Panc1 (cell line): Measurements from ENCODE around the gene ZNF771. TPM values are rescaled to one million over a fixed set of nuclear protein-coding genes. Genes with fewer than 3 reads are reported as not detected.

ENCODE experiments used
- ATAC-seq: fragments of 200-7000 bp; cut with Tn5 transposase; 2 replicates; pipeline ENCODE4 v1.9.1; 2020; ENCODE audit warnings: mild to moderate bottlenecking, moderate library complexity
- BruUV-seq: library from RNA; stranded (reverse); fragments of 400-500 nt; replicated peaks from 2 replicates; lab custom pipeline; 2021; lab: Mats Ljungman, UMichigan
- CTCF ChIA-PET: fragments of 300-600 bp; sonication (Branson Sonifier 250); formaldehyde crosslinking; loops from one replicate; lab custom pipeline; 2022; ENCODE audit warnings: antibody characterized with exemption; lab: Charles Lee
- POLR2A ChIA-PET: fragments of 300-600 bp; sonication (Branson Sonifier 250); formaldehyde crosslinking; loops from one replicate; lab custom pipeline; 2022; ENCODE audit warnings: antibody characterized with exemption; lab: Charles Lee
- DNase-seq: peaks from one replicate; pipeline ENCODE4 v3.0.0-alpha.2; 2010; ENCODE audit warnings: low read depth, low spot score
- H3K27ac ChIP-seq: 2 replicates; pipeline ENCODE4 v1.5.1; 2011; ENCODE audit warnings: mild to moderate bottlenecking, low read length, inconsistent platforms
- H3K27me3 ChIP-seq: fragments of 200-500 bp; sonication (Bioruptor generic); 2 replicates; pipeline ENCODE4 v1.6.0; 2014; ENCODE audit warnings: low read length, inconsistent platforms; ENCODE audit not compliant: control insufficient read depth, insufficient read depth
- H3K36me3 ChIP-seq: fragments of 200-500 bp; sonication (Bioruptor generic); 2 replicates; pipeline ENCODE4 v1.5.1; 2014; ENCODE audit warnings: inconsistent platforms, mild to moderate bottlenecking, low read length, moderate library complexity; ENCODE audit not compliant: control insufficient read depth, insufficient read depth
- H3K4me1 ChIP-seq: 2 replicates; pipeline ENCODE4 v1.5.1; 2011; ENCODE audit warnings: inconsistent platforms, mild to moderate bottlenecking, low read length, moderate library complexity; ENCODE audit not compliant: control insufficient read depth, insufficient read depth
- H3K4me3 ChIP-seq, 2 experiments: 2 replicates each; pipeline ENCODE4 v1.5.1; 2011 to 2012; ENCODE audit warnings: low read depth in 2 of 2, low read length in 2 of 2, mild to moderate bottlenecking in 2 of 2, inconsistent platforms in 1 of 2, moderate library complexity in 1 of 2
- H3K9me3 ChIP-seq: fragments of 200-500 bp; sonication (Bioruptor generic); 2 replicates; pipeline ENCODE4 v1.5.1; 2014; ENCODE audit warnings: low read depth, mild to moderate bottlenecking, inconsistent platforms, low read length, moderate library complexity; ENCODE audit not compliant: control insufficient read depth, insufficient read depth
- POLR2AphosphoS5 ChIP-seq: IDR thresholded peaks from 2 replicates; pipeline ENCODE4 v1.6.1; 2012; ENCODE audit warnings: mild to moderate bottlenecking, low read depth, low read length, moderate library complexity
- SIN3A ChIP-seq: IDR thresholded peaks from 2 replicates; pipeline ENCODE4 v1.6.1; 2012; ENCODE audit warnings: low read depth, mild to moderate bottlenecking, low read length, moderate library complexity, borderline replicate concordance; ENCODE audit not compliant: insufficient read depth
- TCF7L2 ChIP-seq: IDR thresholded peaks from 2 replicates; pipeline ENCODE4 v1.6.1; 2011; ENCODE audit warnings: mild to moderate bottlenecking, low read depth, low read length, inconsistent platforms
- in situ Hi-C: cut with HindIII; loops from 2 replicates; pipeline ENCODE4 v1.10.0; 2016; ENCODE audit warnings: low sequenced_read_pairs, low pct_unique_long_range_greater_than_20kb
- intact Hi-C: fragments of 100-400 bp; cut with micrococcal nuclease; formaldehyde crosslinking; loops from one replicate; pipeline ENCODE4 v1.10.0; 2022; ENCODE audit not compliant: unreplicated experiment
- total RNA-seq: library from RNA; stranded (reverse); gene quantifications from one replicate; pipeline ENCODE4 v1.2.1, GENCODE V29; 2021; ENCODE audit not compliant: unreplicated experiment
- TF ChIP-seq, protein P1 (sequence below): fragments of 450-650 bp; IDR thresholded peaks from 2 replicates; pipeline ENCODE4 v1.5.1; 2017; ENCODE audit warnings: mild to moderate bottlenecking
- TF ChIP-seq, protein P2 (sequence below), 2 experiments: IDR thresholded peaks; 2 replicates each; pipeline ENCODE4 v1.6.1; 2011 to 2012; ENCODE audit warnings: low read depth in 2 of 2, control low read depth in 1 of 2, low read length in 1 of 2, mild to moderate bottlenecking in 1 of 2, moderate library complexity in 1 of 2; ENCODE audit not compliant: insufficient read depth in 1 of 2

Gene ZNF771
- total RNA-seq, 1 experiment from 2014 or later: 14.4 TPM

DNA sequence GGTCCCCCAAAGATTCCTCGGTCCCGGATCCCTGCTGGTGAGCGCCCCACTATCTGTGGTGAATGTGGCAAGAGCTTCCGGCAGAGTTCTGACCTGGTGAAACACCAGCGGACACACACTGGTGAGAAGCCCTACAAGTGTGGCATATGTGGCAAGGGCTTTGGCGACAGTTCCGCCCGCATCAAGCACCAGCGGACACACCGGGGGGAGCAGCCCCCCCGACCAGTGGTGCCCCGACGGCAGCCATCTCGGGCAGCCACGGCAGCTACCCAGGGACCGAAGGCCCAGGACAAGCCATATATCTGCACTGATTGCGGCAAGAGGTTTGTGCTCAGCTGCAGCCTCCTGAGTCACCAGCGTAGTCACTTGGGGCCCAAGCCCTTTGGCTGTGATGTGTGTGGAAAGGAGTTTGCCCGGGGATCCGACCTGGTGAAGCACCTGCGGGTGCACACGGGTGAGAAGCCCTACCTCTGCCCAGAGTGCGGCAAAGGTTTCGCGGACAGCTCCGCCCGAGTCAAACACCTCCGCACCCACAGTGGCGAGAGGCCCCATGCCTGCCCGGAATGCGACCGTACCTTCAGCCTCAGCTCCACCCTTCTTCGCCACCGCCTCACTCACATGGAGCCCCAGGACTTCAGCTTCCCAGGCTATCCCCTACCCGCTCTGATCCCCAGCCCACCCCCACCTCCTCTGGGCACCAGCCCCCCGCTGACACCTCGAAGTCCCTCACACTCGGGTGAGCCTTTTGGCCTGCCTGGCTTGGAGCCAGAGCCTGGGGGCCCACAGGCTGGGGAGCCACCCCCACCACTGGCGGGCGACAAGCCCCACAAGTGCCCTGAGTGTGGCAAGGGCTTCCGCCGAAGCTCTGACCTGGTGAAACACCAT, 9.4 kb upstream of the ZNF771 start:
- no peak overlapping the region for H3K4me3 ChIP-seq
- POLR2A ChIA-PET: interaction anchor here (0.5 kb wide), 1 partner anchor 20 kb away, joined by 5 read pairs; no protein-coding TSS in a partner anchor
- peaks cover 19% of the 10 kb centered on the region for H3K4me1 ChIP-seq
- H3K27ac ChIP-seq: no peak overlapping the region
- H3K36me3 ChIP-seq: no peaks in the 10 kb centered on the region
- ATAC-seq: no peak
- BruUV-seq: no TSS peak
- in situ Hi-C loops: no loop called here
- no peaks in the 10 kb centered on the region for H3K27me3 ChIP-seq
- no peaks in the 10 kb centered on the region for H3K9me3 ChIP-seq
- no peak for DNase-seq
- TF ChIP-seq POLR2AphosphoS5 (no peak), SIN3A (no peak), TCF7L2 (no peak)
- TF ChIP-seq, protein P1, sequence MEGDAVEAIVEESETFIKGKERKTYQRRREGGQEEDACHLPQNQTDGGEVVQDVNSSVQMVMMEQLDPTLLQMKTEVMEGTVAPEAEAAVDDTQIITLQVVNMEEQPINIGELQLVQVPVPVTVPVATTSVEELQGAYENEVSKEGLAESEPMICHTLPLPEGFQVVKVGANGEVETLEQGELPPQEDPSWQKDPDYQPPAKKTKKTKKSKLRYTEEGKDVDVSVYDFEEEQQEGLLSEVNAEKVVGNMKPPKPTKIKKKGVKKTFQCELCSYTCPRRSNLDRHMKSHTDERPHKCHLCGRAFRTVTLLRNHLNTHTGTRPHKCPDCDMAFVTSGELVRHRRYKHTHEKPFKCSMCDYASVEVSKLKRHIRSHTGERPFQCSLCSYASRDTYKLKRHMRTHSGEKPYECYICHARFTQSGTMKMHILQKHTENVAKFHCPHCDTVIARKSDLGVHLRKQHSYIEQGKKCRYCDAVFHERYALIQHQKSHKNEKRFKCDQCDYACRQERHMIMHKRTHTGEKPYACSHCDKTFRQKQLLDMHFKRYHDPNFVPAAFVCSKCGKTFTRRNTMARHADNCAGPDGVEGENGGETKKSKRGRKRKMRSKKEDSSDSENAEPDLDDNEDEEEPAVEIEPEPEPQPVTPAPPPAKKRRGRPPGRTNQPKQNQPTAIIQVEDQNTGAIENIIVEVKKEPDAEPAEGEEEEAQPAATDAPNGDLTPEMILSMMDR: no peak
- TF ChIP-seq, protein P2, sequence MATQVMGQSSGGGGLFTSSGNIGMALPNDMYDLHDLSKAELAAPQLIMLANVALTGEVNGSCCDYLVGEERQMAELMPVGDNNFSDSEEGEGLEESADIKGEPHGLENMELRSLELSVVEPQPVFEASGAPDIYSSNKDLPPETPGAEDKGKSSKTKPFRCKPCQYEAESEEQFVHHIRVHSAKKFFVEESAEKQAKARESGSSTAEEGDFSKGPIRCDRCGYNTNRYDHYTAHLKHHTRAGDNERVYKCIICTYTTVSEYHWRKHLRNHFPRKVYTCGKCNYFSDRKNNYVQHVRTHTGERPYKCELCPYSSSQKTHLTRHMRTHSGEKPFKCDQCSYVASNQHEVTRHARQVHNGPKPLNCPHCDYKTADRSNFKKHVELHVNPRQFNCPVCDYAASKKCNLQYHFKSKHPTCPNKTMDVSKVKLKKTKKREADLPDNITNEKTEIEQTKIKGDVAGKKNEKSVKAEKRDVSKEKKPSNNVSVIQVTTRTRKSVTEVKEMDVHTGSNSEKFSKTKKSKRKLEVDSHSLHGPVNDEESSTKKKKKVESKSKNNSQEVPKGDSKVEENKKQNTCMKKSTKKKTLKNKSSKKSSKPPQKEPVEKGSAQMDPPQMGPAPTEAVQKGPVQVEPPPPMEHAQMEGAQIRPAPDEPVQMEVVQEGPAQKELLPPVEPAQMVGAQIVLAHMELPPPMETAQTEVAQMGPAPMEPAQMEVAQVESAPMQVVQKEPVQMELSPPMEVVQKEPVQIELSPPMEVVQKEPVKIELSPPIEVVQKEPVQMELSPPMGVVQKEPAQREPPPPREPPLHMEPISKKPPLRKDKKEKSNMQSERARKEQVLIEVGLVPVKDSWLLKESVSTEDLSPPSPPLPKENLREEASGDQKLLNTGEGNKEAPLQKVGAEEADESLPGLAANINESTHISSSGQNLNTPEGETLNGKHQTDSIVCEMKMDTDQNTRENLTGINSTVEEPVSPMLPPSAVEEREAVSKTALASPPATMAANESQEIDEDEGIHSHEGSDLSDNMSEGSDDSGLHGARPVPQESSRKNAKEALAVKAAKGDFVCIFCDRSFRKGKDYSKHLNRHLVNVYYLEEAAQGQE (IDR thresholded peaks at IDR 0.05; ENCODE audit: insufficient read depth in 1 of 2, low read depth in 2 of 2, low read length in 1 of 2): no peak
- CTCF ChIA-PET: no interaction called here
- intact Hi-C loops: no loop called here

DNA sequence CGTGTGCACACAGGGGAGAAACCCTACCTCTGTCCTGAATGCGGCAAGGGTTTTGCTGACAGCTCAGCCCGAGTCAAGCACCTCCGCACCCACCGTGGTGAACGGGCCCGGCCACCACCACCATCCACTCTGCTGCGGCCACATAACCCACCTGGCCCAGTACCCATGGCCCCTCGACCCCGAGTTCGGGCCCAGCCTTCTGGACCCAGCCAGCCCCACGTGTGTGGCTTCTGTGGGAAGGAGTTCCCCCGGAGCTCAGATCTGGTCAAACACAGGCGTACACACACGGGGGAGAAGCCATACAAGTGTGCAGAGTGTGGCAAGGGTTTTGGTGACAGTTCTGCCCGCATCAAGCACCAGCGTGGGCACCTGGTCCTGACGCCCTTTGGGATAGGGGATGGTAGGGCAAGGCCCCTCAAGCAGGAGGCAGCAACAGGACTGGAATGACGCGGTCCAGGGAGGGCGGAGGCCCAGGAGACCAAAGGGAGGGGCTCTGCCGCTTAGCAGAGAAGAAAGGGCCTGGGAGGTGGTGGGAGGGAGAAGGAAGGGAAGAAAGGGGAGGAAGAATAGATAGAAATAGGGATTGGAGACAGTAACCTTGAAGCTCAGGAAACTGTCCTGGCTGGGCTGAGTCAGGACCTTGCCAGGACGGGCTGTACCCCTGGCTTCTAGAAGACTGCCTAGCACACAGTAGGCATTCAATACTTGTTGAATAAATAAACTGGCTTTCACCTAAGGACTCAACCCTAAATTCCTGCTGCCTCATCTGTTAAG, 8.6 kb upstream of the ZNF771 start:
- peak overlapping the region; percentile 91 for H3K27ac ChIP-seq
- POLR2A ChIA-PET: no interaction called here

More for the DNA sequence above, 8.6 kb upstream of the ZNF771 start:
- Histone ChIP-seq H3K9me3 (no peaks in the 10 kb centered on the region), H3K4me3 (no peak overlapping the region), H3K27me3 (no peaks in the 10 kb centered on the region), H3K36me3 (no peaks in the 10 kb centered on the region), H3K4me1 (peaks cover 19% of the 10 kb centered on the region)
- in situ Hi-C loops (no loop called here), intact Hi-C loops (no loop called here)
- TF ChIP-seq SIN3A: no peak
- TF ChIP-seq, protein P1: no peak
- no peak for TF ChIP-seq POLR2AphosphoS5
- TF ChIP-seq, protein P2 (IDR thresholded peaks at IDR 0.05; ENCODE audit: insufficient read depth in 1 of 2, low read depth in 2 of 2, low read length in 1 of 2): no peak
- no peak for TF ChIP-seq TCF7L2
- no TSS peak for BruUV-seq
- CTCF ChIA-PET: no interaction called here
- ATAC-seq (no peak), DNase-seq (no peak)
